Measurements from ENCODE around the gene ANKRD36.
"Not testable (repeated sequence)": the region's sequence is repeated elsewhere in the genome, so short reads cannot be mapped to it uniquely, and the experiment has no call there.

GRCh38 chr2:97129090-97129489, 16.1 kb downstream of the ANKRD36 start:
- TF ChIP-seq POLR2A (IDR thresholded peaks at IDR 0.05); CTCF (IDR thresholded peaks at IDR 0.05); EP300 (IDR thresholded peaks at IDR 0.05; ENCODE audit: low read depth): not testable (repeated sequence)

Measured in transverse colon (tissue), 3 donors.